WTC11 (cell line): ENCODE data around the gene FBXO41. TPM values are rescaled to one million over a fixed set of nuclear protein-coding genes. Genes with fewer than 3 reads are reported as not detected.

Experiments
- ATAC-seq: fragments of 200-7000 bp; cut with Tn5 transposase; 2 replicates; pipeline ENCODE4 v1.10.0; 2021; ENCODE audit warnings: mild to moderate bottlenecking, moderate library complexity
- CTCF ChIA-PET: fragments of 300-600 bp; sonication (Branson Sonifier 250); formaldehyde crosslinking; loops from one replicate; lab custom pipeline; 2021; ENCODE audit warnings: antibody characterized with exemption; lab: Charles Lee
- POLR2A ChIA-PET: fragments of 350-600 bp; sonication (Branson Sonifier 250); formaldehyde crosslinking; loops from one replicate; lab custom pipeline; 2021; ENCODE audit warnings: antibody characterized with exemption; lab: Charles Lee
- DNase-seq: peaks from one replicate; pipeline ENCODE4 v3.0.0; 2021; ENCODE audit warnings: low spot score
- H3K27ac Mint-ChIP-seq: 2 replicates; pipeline ENCODE4 v1.8.0; 2021; ENCODE audit warnings: mixed read lengths
- H3K27me3 Mint-ChIP-seq: 2 replicates; pipeline ENCODE4 v1.8.0; 2021; ENCODE audit warnings: low read depth, mild to moderate bottlenecking, moderate library complexity, mixed read lengths
- H3K36me3 Mint-ChIP-seq: 2 replicates; pipeline ENCODE4 v1.8.0; 2021; ENCODE audit warnings: mixed read lengths
- H3K4me1 Mint-ChIP-seq: 2 replicates; pipeline ENCODE4 v1.8.0; 2022; ENCODE audit warnings: mixed read lengths
- H3K4me3 Mint-ChIP-seq: 2 replicates; pipeline ENCODE4 v1.8.0; 2021; ENCODE audit warnings: mild to moderate bottlenecking, moderate library complexity, mixed read lengths
- H3K9me3 Mint-ChIP-seq: 2 replicates; pipeline ENCODE4 v1.8.0; 2021; ENCODE audit warnings: mixed read lengths
- ARID4B ChIP-seq: sonication (generic); formaldehyde crosslinking; IDR thresholded peaks from 2 replicates; pipeline ENCODE4 v1.8.0; 2023; ENCODE audit warnings: missing genetic modification reagents, mild to moderate bottlenecking, borderline replicate concordance
- CREB1 ChIP-seq: sonication (generic); formaldehyde crosslinking; IDR thresholded peaks from 2 replicates; pipeline ENCODE4 v1.8.0; 2023; ENCODE audit warnings: mild to moderate bottlenecking, missing genetic modification reagents
- E2F4 ChIP-seq: sonication (generic); formaldehyde crosslinking; IDR thresholded peaks from 2 replicates; pipeline ENCODE4 v1.8.1; 2022; ENCODE audit warnings: low read depth, mild to moderate bottlenecking, moderate library complexity, missing genetic modification reagents, borderline replicate concordance
- ERG ChIP-seq: fragments of 250-450 bp; sonication (Bioruptor Pico); IDR thresholded peaks from 2 replicates; pipeline ENCODE4 v1.8.0; 2021; ENCODE audit warnings: mild to moderate bottlenecking
- ESRRA ChIP-seq: sonication (generic); formaldehyde crosslinking; IDR thresholded peaks from 2 replicates; pipeline ENCODE4 v1.8.1; 2022; ENCODE audit warnings: mild to moderate bottlenecking, missing genetic modification reagents, borderline replicate concordance
- GRHL2 ChIP-seq: fragments of 250-450 bp; sonication (Bioruptor Pico); IDR thresholded peaks from 2 replicates; pipeline ENCODE4 v1.8.0; 2022; ENCODE audit warnings: mild to moderate bottlenecking, moderate library complexity; ENCODE audit not compliant: insufficient replicate concordance, severe bottlenecking
- NFATC4 ChIP-seq: fragments of 250-450 bp; sonication (Bioruptor Pico); IDR thresholded peaks from 2 replicates; pipeline ENCODE4 v1.9.0; 2021; ENCODE audit warnings: mild to moderate bottlenecking
- NR2C2 ChIP-seq: sonication (generic); formaldehyde crosslinking; IDR thresholded peaks from 2 replicates; pipeline ENCODE4 v1.8.0; 2022; ENCODE audit warnings: mild to moderate bottlenecking, missing genetic modification reagents
- ZBTB43 ChIP-seq: sonication (generic); formaldehyde crosslinking; IDR thresholded peaks from 2 replicates; pipeline ENCODE4 v1.8.1; 2023; ENCODE audit warnings: mild to moderate bottlenecking, missing genetic modification reagents
- ZMAT4 ChIP-seq: fragments of 250-450 bp; sonication (Bioruptor Pico); IDR thresholded peaks from 2 replicates; pipeline ENCODE4 v1.9.0; 2021; ENCODE audit warnings: mild to moderate bottlenecking
- ZNF138 ChIP-seq: sonication (generic); formaldehyde crosslinking; conservative IDR thresholded peaks from 2 replicates; pipeline ENCODE4 v1.8.1; 2022; ENCODE audit warnings: mild to moderate bottlenecking, moderate library complexity, missing genetic modification reagents
- ZNF317 ChIP-seq: sonication (generic); formaldehyde crosslinking; IDR thresholded peaks from 2 replicates; pipeline ENCODE4 v1.8.1; 2023; ENCODE audit warnings: low read depth, mild to moderate bottlenecking, moderate library complexity, missing genetic modification reagents, borderline replicate concordance
- ZNF416 ChIP-seq: fragments of 250-450 bp; sonication (Bioruptor Pico); IDR thresholded peaks from 2 replicates; pipeline ENCODE4 v1.9.0; 2021; ENCODE audit warnings: mild to moderate bottlenecking, inconsistent platforms
- ZNF532 ChIP-seq: fragments of 250-450 bp; sonication (Bioruptor Pico); IDR thresholded peaks from 2 replicates; pipeline ENCODE4 v1.9.0; 2021; ENCODE audit warnings: mild to moderate bottlenecking, borderline replicate concordance
- total RNA-seq: library from RNA; stranded (reverse); gene quantifications from 3 replicates; pipeline ENCODE4 v1.2.3, GENCODE V29; 2021

The FBXO41 gene
- total RNA-seq, 1 experiment from 2014 or later = 19.2 TPM

- Mint-ChIP-seq H3K4me1 (peaks cover 14% of the 10 kb centered on the region), H3K27ac (no peak overlapping the region), H3K4me3 (no peak overlapping the region), H3K9me3 (no peaks in the 10 kb centered on the region), H3K36me3 (peaks cover 6% of the 10 kb centered on the region; the same call in 1 of the 2 replicates), H3K27me3 (no peaks in the 10 kb centered on the region)
- DNase-seq (no peak), ATAC-seq (no peak)
- TF ChIP-seq ZBTB43 (no peak), ZMAT4 (CRISPR knock-in tag) (no peak), ZNF317 (no peak), NR2C2 (CRISPR knock-in tag) (no peak), E2F4 (CRISPR knock-in tag) (no peak), CREB1 (no peak), ZNF532 (CRISPR knock-in tag) (no peak), ZNF138 (no peak), ESRRA (CRISPR knock-in tag) (no peak), GRHL2 (CRISPR knock-in tag) (no peak), ARID4B (CRISPR knock-in tag) (no peak), ZNF416 (CRISPR knock-in tag) (no peak), NFATC4 (CRISPR knock-in tag) (no peak), ERG (CRISPR knock-in tag) (no peak)
- ChIA-PET CTCF (interaction anchor here (1.0 to 2.1 kb wide), 7 partner anchors 10 to 80 kb away, joined by 3 to 9 read pairs (median 5); partner anchors contain the start of gene EGR4), POLR2A (no interaction called here)
Measured at GRCh38 chr2:73279852-73280251, 4.4 kb downstream of the FBXO41 start.
